22Rv1 (cell line): Measurements from ENCODE around the gene PCED1B.

Experiments
- ZFX ChIP-seq: fragments of 450-650 bp; IDR thresholded peaks from 2 replicates; pipeline ENCODE4 v1.6.1; 2017; ENCODE audit warnings: antibody characterized with exemption, borderline replicate concordance
- TF ChIP-seq, protein P1 (sequence below): fragments of 450-650 bp; IDR thresholded peaks from 2 replicates; pipeline ENCODE4 v1.5.1; 2017; ENCODE audit warnings: mild to moderate bottlenecking

DNA sequence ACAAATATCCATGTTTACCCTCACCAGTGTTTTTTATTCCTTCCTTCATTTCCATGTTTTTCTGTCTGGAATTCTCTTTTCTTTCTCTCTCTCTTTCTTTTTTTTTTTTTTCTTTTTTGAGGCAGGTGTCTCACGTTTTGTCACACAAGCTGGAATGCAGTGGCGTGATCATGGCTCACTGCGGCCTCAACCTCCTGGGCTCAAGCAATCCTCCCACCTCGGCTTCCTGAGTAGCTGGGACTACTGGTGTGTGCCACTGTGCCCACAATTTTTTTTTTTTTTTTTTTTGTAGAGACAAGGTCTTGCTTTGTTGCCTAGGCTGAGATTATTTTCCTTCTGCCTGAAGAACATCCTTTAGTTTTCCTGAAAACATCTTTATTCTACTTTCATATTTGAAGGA, 15.4 kb downstream of the PCED1B start:
- TF ChIP-seq, protein P1, sequence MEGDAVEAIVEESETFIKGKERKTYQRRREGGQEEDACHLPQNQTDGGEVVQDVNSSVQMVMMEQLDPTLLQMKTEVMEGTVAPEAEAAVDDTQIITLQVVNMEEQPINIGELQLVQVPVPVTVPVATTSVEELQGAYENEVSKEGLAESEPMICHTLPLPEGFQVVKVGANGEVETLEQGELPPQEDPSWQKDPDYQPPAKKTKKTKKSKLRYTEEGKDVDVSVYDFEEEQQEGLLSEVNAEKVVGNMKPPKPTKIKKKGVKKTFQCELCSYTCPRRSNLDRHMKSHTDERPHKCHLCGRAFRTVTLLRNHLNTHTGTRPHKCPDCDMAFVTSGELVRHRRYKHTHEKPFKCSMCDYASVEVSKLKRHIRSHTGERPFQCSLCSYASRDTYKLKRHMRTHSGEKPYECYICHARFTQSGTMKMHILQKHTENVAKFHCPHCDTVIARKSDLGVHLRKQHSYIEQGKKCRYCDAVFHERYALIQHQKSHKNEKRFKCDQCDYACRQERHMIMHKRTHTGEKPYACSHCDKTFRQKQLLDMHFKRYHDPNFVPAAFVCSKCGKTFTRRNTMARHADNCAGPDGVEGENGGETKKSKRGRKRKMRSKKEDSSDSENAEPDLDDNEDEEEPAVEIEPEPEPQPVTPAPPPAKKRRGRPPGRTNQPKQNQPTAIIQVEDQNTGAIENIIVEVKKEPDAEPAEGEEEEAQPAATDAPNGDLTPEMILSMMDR: no peak
- TF ChIP-seq ZFX: no peak
